Upper lobe of left lung (tissue), 4 donors: ENCODE data around the gene IDH3A.

ENCODE experiments used
- CTCF ChIP-seq, 6 experiments: fragments of 450-650 bp in 4 of 6; fragments of 200-600 bp in 2 of 6; sonication (generic) in 2 of 6; IDR thresholded peaks; one replicate each; pipeline ENCODE4 v1.5.1; 2016 to 2019; ENCODE audit warnings: antibody characterized with exemption in 6 of 6
- POLR2A ChIP-seq, 4 donors: fragments of 450-650 bp; IDR thresholded peaks; one replicate each; pipeline ENCODE4 v1.5.1; 2016 to 2017; ENCODE audit warnings: antibody characterized with exemption in 4 of 4, mild to moderate bottlenecking in 2 of 4
- POLR2AphosphoS5 ChIP-seq, 2 donors: sonication (generic); formaldehyde crosslinking; IDR thresholded peaks; one replicate each; pipeline ENCODE4 v1.5.1; 2017; ENCODE audit warnings: antibody characterized with exemption in 2 of 2

- no peak for TF ChIP-seq CTCF (IDR thresholded peaks at IDR 0.05)
- peak in 1 of 4 donors; percentile 27 for TF ChIP-seq POLR2A (IDR thresholded peaks at IDR 0.05)
- TF ChIP-seq POLR2AphosphoS5 (IDR thresholded peaks at IDR 0.05) = peak; percentile 40 to 47
Observed at GRCh38 chr15:78103406-78104118, 45.6 kb upstream of the IDH3A start.
